Brain microvascular endothelial cell (primary cell): ENCODE results near the gene TFE3.
"Not testable (repeated sequence)": the region's sequence is repeated elsewhere in the genome, so short reads cannot be mapped to it uniquely, and the experiment has no call there.

Experiments
- DNase-seq: peaks from one replicate; pipeline ENCODE4 v3.0.0-alpha.2; 2020
- H3K27ac ChIP-seq: fragments of 250-450 bp; sonication (Bioruptor Pico); 2 replicates; pipeline ENCODE4 v1.5.1; 2020; ENCODE audit warnings: mild to moderate bottlenecking, moderate library complexity
- H3K27me3 ChIP-seq: fragments of 250-450 bp; sonication (Bioruptor Pico); replicated peaks from 2 replicates; pipeline ENCODE4 v1.5.1; 2020; ENCODE audit warnings: mild to moderate bottlenecking
- H3K36me3 ChIP-seq: fragments of 250-450 bp; sonication (Bioruptor Pico); replicated peaks from 2 replicates; pipeline ENCODE4 v1.5.1; 2020; ENCODE audit warnings: mild to moderate bottlenecking
- H3K4me3 ChIP-seq: 2 replicates; pipeline ENCODE4 v1.5.1; 2011; ENCODE audit warnings: low read depth, mild to moderate bottlenecking, control low read depth, low read length, moderate library complexity
- CTCF ChIP-seq: IDR thresholded peaks from 2 replicates; pipeline ENCODE4 v1.5.1; 2011; ENCODE audit warnings: low read depth, mild to moderate bottlenecking, moderate library complexity, low read length, control low read depth, inconsistent platforms; ENCODE audit errors: missing control alignments
- in situ Hi-C: cut with HindIII; loops from 2 replicates; pipeline ENCODE4 v1.10.0; 2017; ENCODE audit warnings: low sequenced_read_pairs, low pct_ligation_motif_present

TFE3 gene

DNA sequence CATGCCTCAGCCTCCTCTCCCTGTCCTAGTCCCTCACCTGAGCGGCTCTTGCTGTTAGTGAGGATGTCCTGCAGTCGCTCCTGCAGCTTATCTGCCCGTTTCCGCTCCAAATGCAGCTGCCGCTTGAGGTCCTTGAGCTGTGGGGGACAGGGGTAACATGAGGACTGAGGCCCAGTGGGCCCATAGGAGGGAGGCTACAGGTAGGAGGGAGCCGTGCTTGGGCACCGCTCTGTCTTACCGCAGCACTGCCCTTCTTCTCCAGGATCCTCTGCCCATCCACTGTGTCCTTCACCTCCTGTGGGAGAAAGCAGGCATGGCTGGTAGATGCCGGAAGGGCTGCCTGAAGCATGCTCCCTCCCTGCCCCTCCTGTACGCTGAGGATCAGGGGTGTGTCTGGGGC lies 62.0 kb downstream of the TFE3 start:
- H3K27ac ChIP-seq, result no peak overlapping the region
- TF ChIP-seq CTCF, result no peak
- H3K4me3 ChIP-seq, result no peak overlapping the region
- no peaks in the 10 kb centered on the region for H3K27me3 ChIP-seq
- in situ Hi-C loops, result no loop called here
- H3K36me3 ChIP-seq, result peaks cover 6% of the 10 kb centered on the region
- no peak for DNase-seq

- H3K4me3 ChIP-seq, in situ Hi-C loops, H3K27ac ChIP-seq, DNase-seq, H3K36me3 ChIP-seq, H3K27me3 ChIP-seq: not testable (repeated sequence)
Observed at GRCh38 chrX:48980341-48980740, 62.8 kb downstream of the TFE3 start.
